Transverse colon (tissue), 4 donors: ENCODE results near the gene TYMP. TPM values are rescaled to one million over a fixed set of nuclear protein-coding genes. Genes with fewer than 3 reads are reported as not detected.

Experiments used
- DNase-seq: peaks from one replicate; pipeline ENCODE4 v3.0.0-alpha.2; 2019
- H3K27ac ChIP-seq, 4 donors: fragments of 200-600 bp; sonication (generic); 2 replicates each; pipeline ENCODE4 v1.5.1; 2016 to 2018; ENCODE audit warnings: inconsistent platforms in 4 of 4
- H3K27me3 ChIP-seq: fragments of 200-600 bp; sonication (generic); 2 replicates; pipeline ENCODE4 v1.5.1; 2017; ENCODE audit warnings: inconsistent platforms
- H3K36me3 ChIP-seq, 4 donors: fragments of 200-600 bp; sonication (generic); 2 replicates each; pipeline ENCODE4 v1.5.1; 2017 to 2019; ENCODE audit warnings: inconsistent platforms in 4 of 4
- H3K4me1 ChIP-seq, 4 donors: fragments of 200-600 bp; sonication (generic); 2 replicates each; pipeline ENCODE4 v1.5.1; 2017 to 2020; ENCODE audit warnings: inconsistent platforms in 4 of 4
- H3K4me3 ChIP-seq, 4 donors: fragments of 200-600 bp; sonication (generic); 1 replicate in 1 of 4; 2 replicates in 3 of 4; pipeline versions ENCODE4 v1.5.1 to v1.6.1; 2017 to 2019; ENCODE audit warnings: inconsistent platforms in 4 of 4
- H3K9me3 ChIP-seq, 2 donors: fragments of 200-600 bp; sonication (generic); 2 replicates each; pipeline ENCODE4 v1.5.1; 2017 to 2019; ENCODE audit warnings: inconsistent platforms in 2 of 2
- CTCF ChIP-seq, 5 experiments: fragments of 200-600 bp in 3 of 5; fragments of 450-650 bp in 2 of 5; sonication (generic) in 3 of 5; IDR thresholded peaks; 1 replicate in 2 of 5; 2 replicates in 3 of 5; pipeline ENCODE4 v1.5.1; 2016 to 2017; ENCODE audit warnings: antibody characterized with exemption in 5 of 5, inconsistent platforms in 3 of 5, mild to moderate bottlenecking in 2 of 5, moderate library complexity in 1 of 5
- EP300 ChIP-seq: sonication (generic); formaldehyde crosslinking; IDR thresholded peaks from one replicate; pipeline ENCODE4 v1.6.1; 2017; ENCODE audit warnings: antibody characterized with exemption, low read depth
- POLR2A ChIP-seq: fragments of 450-650 bp; IDR thresholded peaks from one replicate; pipeline ENCODE4 v1.6.1; 2016; ENCODE audit warnings: antibody characterized with exemption, mild to moderate bottlenecking, moderate library complexity
- POLR2AphosphoS5 ChIP-seq, 3 donors: sonication (generic); formaldehyde crosslinking; IDR thresholded peaks; one replicate each; pipeline ENCODE4 v1.6.1; 2016; ENCODE audit warnings: antibody characterized with exemption in 3 of 3
- WGBS, 2 donors: methylation state at CpG; one replicate each; pipeline ENCODE4 v1.1.5; 2018; ENCODE audit warnings: low coverage in 1 of 2; 5-methylcytosine and 5-hydroxymethylcytosine counted together
- in situ Hi-C, 4 donors: fragments of 200-750 bp; cut with MboI; loops; one replicate each; pipeline versions ENCODE4 v1.15.0 to v1.15.1; 2017; ENCODE audit warnings: low sequenced_read_pairs in 3 of 4, low pct_ligation_motif_present in 1 of 4, low pct_unique_long_range_greater_than_20kb in 1 of 4
- intact Hi-C: fragments of 100-400 bp; cut with DNase I; formaldehyde crosslinking; loops from one replicate; pipeline ENCODE4 v1.15.1; 2023; ENCODE audit warnings: low total_unique reads
- total RNA-seq, 4 donors: library from RNA; depleted of rRNA; stranded (reverse); fragments of >200 nt; gene quantifications; one replicate each; pipeline ENCODE4 v1.1.0, GENCODE V29; 2016

TYMP gene
- total RNA-seq, 4 donors from 2014 or later: 27.5 to 60.7 (median 32.2) TPM

- Histone ChIP-seq H3K4me1 (peaks cover 14 to 48% (median 28%) of the 10 kb centered on the region in 4 donors), H3K27ac (peak within 1 kb of the TSS; percentile 40 to 65 (median 54)), H3K36me3 (no peaks in the 10 kb centered on the region), H3K27me3 (peaks cover 43% of the 10 kb centered on the region), H3K9me3 (no peaks in the 10 kb centered on the region), H3K4me3 (no peak within 1 kb of the TSS)
- intact Hi-C loops: no loop called here
- no peak for DNase-seq
- WGBS, 2 donors: 79% methylated on average over 10 of the region's 10 CpGs; no CpG with 5 or more reads in 1 of the 2 donors
- in situ Hi-C loops: no loop called here
- no peak for TF ChIP-seq EP300
- TF ChIP-seq POLR2AphosphoS5 (IDR thresholded peaks at IDR 0.05): no peak
- no peak for TF ChIP-seq CTCF (IDR thresholded peaks at IDR 0.05)
- no peak for TF ChIP-seq POLR2A
Measured at GRCh38 chr22:50545522-50546325, 15.9 kb upstream of the TYMP start, which contains the start of gene KLHDC7B. TSS of gene KLHDC7B (plus strand) at chr22:50545899. CDS start at chr22:50546244, 345 bp downstream.

DNA sequence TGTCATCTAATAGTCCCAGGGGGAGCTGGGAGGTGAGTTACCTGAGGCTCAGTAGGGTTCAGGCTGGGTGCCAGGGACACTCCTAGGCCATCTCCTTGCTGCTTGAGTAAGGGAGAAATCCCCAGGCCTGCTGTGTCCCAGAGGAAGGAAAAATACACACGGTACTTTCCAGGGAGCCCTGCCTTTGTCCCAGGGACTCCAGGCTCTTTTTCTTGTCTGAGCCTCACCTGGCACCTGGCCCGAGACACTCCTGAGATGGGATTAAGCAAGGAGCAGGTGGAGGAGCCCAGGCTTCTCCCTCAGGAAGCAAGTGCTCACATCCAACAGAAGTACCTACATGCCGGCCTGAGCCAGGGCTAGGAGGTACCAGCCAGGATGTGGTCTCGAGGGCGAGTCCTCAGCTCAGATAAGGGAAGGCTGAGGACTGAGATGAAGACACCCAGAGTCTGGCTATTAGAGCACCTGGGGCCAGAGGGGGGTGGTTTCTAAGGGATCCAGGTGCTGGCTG is 15.0 kb upstream of the TYMP start:
- Histone ChIP-seq H3K36me3 (no peaks in the 10 kb centered on the region), H3K27me3 (peaks cover 41% of the 10 kb centered on the region), H3K9me3 (no peaks in the 10 kb centered on the region), H3K4me3 (no peak overlapping the region), H3K27ac (peak overlapping the region; percentile 40 to 65 (median 54)), H3K4me1 (peaks cover 18 to 55% (median 32%) of the 10 kb centered on the region in 4 donors)
- 52% methylated on average over 5 of the region's 5 CpGs; no CpG with 5 or more reads in 1 of the 2 donors for WGBS, 2 donors
- TF ChIP-seq EP300 (no peak), POLR2AphosphoS5 (IDR thresholded peaks at IDR 0.05) (no peak), POLR2A (no peak), CTCF (IDR thresholded peaks at IDR 0.05) (no peak)
- peak; percentile 45 for DNase-seq
- intact Hi-C loops (no loop called here), in situ Hi-C loops (no loop called here)

DNA sequence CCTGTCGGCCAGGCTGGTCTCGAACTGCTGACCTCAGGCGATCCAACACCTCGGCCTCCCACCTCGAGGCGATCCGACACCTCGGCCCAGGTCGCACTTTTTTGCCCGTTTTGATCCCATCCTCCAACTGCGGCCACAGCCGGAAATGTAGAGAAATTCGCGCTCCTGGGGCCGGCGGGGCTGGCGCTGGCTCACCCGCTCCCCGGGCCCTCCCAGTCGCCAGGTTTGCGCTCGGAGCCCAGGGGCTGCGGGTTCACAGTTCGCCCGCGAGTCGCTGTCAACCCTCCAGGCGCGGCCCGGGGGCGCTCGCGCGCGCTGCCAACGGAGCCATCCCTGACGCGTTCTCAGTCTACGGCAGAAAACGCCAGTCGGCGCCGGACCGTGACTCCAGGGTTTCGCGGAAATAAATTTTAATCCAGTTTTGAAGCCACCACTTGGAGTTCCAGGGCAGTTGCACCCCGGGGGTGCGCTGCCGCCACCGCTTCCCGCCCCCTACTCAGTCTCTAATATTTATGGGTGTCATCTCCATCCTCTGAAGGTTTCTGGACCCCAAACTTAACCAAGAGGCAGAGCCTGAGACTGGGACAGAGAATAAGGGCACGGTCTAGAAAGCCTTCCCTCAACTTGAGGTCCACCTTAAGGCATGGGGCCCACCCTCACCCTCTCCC is 14.4 kb upstream of the TYMP start:
- peak; percentile 91 for DNase-seq
- Histone ChIP-seq H3K27ac (peak overlapping the region; percentile 40 to 65 (median 54)), H3K27me3 (peaks cover 35% of the 10 kb centered on the region), H3K4me1 (peaks cover 20 to 57% (median 37%) of the 10 kb centered on the region in 4 donors), H3K36me3 (no peaks in the 10 kb centered on the region), H3K9me3 (no peaks in the 10 kb centered on the region), H3K4me3 (peak overlapping the region in 3 of 4 donors; percentile 4 to 41 (median 26))
- TF ChIP-seq EP300 (no peak), CTCF (IDR thresholded peaks at IDR 0.05) (peak; percentile 42 to 67 (median 60)), POLR2AphosphoS5 (IDR thresholded peaks at IDR 0.05) (peak in 1 of 3 donors; percentile 19), POLR2A (no peak)
- in situ Hi-C loops (no loop called here), intact Hi-C loops (no loop called here)
- 4% methylated on average over 42 of the region's 52 CpGs; no CpG with 5 or more reads in 1 of the 2 donors for WGBS, 2 donors

- TF ChIP-seq EP300: no peak
- peak; percentile 28 for TF ChIP-seq POLR2A
- peak in 1 of 5 experiments; percentile 9 for TF ChIP-seq CTCF (IDR thresholded peaks at IDR 0.05)
- TF ChIP-seq POLR2AphosphoS5 (IDR thresholded peaks at IDR 0.05): peak in 1 of 3 donors; percentile 11
- H3K27me3 ChIP-seq: peaks cover 17% of the 10 kb centered on the region
- H3K36me3 ChIP-seq: no peaks in the 10 kb centered on the region
- no peak overlapping the region for H3K4me3 ChIP-seq
- in situ Hi-C loops: no loop called here
- no peaks in the 10 kb centered on the region for H3K9me3 ChIP-seq
- DNase-seq: peak; percentile 44
- peaks cover 26 to 61% (median 35%) of the 10 kb centered on the region in 4 donors for H3K4me1 ChIP-seq
- intact Hi-C loops: no loop called here
- H3K27ac ChIP-seq: peak overlapping the region; percentile 91 to 99 (median 95)
- WGBS, 2 donors: 71 to 82% methylated on average over 8 to 19 of the region's 19 CpGs
Measured at GRCh38 chr22:50542416-50542927, 12.7 kb upstream of the TYMP start.
